IPS DF 6.9 (cell line): Measurements from ENCODE around the gene TLE3.
"Not testable (repeated sequence)": the region's sequence is repeated elsewhere in the genome, so short reads cannot be mapped to it uniquely, and the experiment has no call there.

Experiments used
- DNase-seq: peaks from one replicate; pipeline ENCODE4 v3.0.0-alpha.2; 2013; ENCODE audit warnings: low read depth, low spot score
- H3K27ac ChIP-seq: one replicate; pipeline ENCODE4 v1.5.1; 2013; ENCODE audit warnings: low read length, control low read depth
- H3K27me3 ChIP-seq: 2 replicates; pipeline ENCODE4 v1.6.1; 2013; ENCODE audit warnings: mild to moderate bottlenecking, low read length; ENCODE audit not compliant: control insufficient read depth, insufficient read depth
- H3K36me3 ChIP-seq: 2 replicates; pipeline ENCODE4 v1.6.1; 2013; ENCODE audit warnings: low read length; ENCODE audit not compliant: control insufficient read depth, insufficient read depth
- H3K4me1 ChIP-seq: 2 replicates; pipeline ENCODE4 v1.6.1; 2013; ENCODE audit warnings: low read length; ENCODE audit not compliant: control insufficient read depth, insufficient read depth
- H3K4me3 ChIP-seq: 2 replicates; pipeline ENCODE4 v1.5.1; 2013; ENCODE audit warnings: mild to moderate bottlenecking, low read length
- H3K9me3 ChIP-seq: 2 replicates; pipeline ENCODE4 v1.6.1; 2013; ENCODE audit warnings: low read length, inconsistent platforms; ENCODE audit not compliant: control insufficient read depth, insufficient read depth
- WGBS: extraction: QIAGEN DNeasy Blood & Tissue Kit; methylation state at CpG from one replicate; pipeline ENCODE4 v1.1.7; 2013; ENCODE audit warnings: mixed read lengths, missing lambda C conversion rate; ENCODE audit not compliant: insufficient read length, insufficient coverage; 5-methylcytosine and 5-hydroxymethylcytosine counted together

Gene TLE3

GRCh38 chr15:70140025-70140542 is 42.4 kb upstream of the TLE3 start:
- Histone ChIP-seq H3K4me3 (no peak overlapping the region), H3K4me1 (peaks cover 7% of the 10 kb centered on the region; the same call in 1 of the 2 replicates), H3K27ac (no peak overlapping the region), H3K9me3 (no peaks in the 10 kb centered on the region), H3K36me3 (no peaks in the 10 kb centered on the region), H3K27me3 (no peaks in the 10 kb centered on the region)
- no peak for DNase-seq
- no CpG with 5 or more reads among the region's 5 CpGs for WGBS

- peaks cover 7% of the 10 kb centered on the region; the same call in 1 of the 2 replicates for H3K4me1 ChIP-seq
- no peaks in the 10 kb centered on the region for H3K27me3 ChIP-seq
- no peak overlapping the region for H3K4me3 ChIP-seq
- H3K27ac ChIP-seq, result no peak overlapping the region
- H3K9me3 ChIP-seq, result no peaks in the 10 kb centered on the region
- WGBS, result no CpG with 5 or more reads among the region's 4 CpGs
- H3K36me3 ChIP-seq, result no peaks in the 10 kb centered on the region
- no peak for DNase-seq
Measured at GRCh38 chr15:70137967-70138366, 40.2 kb upstream of the TLE3 start.

GRCh38 chr15:70137021-70137420 is 39.3 kb upstream of the TLE3 start:
- not testable (repeated sequence) for H3K9me3 ChIP-seq, H3K27me3 ChIP-seq, H3K4me1 ChIP-seq, H3K36me3 ChIP-seq, H3K4me3 ChIP-seq, DNase-seq, H3K27ac ChIP-seq
- WGBS, result no CpG with 5 or more reads among the region's 1 CpG

GRCh38 chr15:70133781-70134421 is 36.2 kb upstream of the TLE3 start:
- Histone ChIP-seq H3K36me3 (no peaks in the 10 kb centered on the region), H3K27ac (no peak overlapping the region), H3K4me3 (no peak overlapping the region), H3K27me3 (no peaks in the 10 kb centered on the region), H3K9me3 (no peaks in the 10 kb centered on the region), H3K4me1 (0 out of 2 replicates have a peak, but pooled peaks cover 1% of the 10 kb centered on the region)
- no peak for DNase-seq
- WGBS, result no CpG with 5 or more reads among the region's 7 CpGs

- no peak overlapping the region for H3K27ac ChIP-seq
- H3K27me3 ChIP-seq, result no peaks in the 10 kb centered on the region
- DNase-seq, result no peak
- H3K4me1 ChIP-seq, result 0 out of 2 replicates have a peak, but pooled peaks cover 1% of the 10 kb centered on the region
- no CpG with 5 or more reads among the region's 6 CpGs for WGBS
- H3K9me3 ChIP-seq, result no peaks in the 10 kb centered on the region
- H3K4me3 ChIP-seq, result no peak overlapping the region
- no peaks in the 10 kb centered on the region for H3K36me3 ChIP-seq
Measured at GRCh38 chr15:70133296-70133695, 35.6 kb upstream of the TLE3 start.

- Histone ChIP-seq H3K4me1 (no peaks in the 10 kb centered on the region), H3K36me3 (no peaks in the 10 kb centered on the region), H3K27me3 (no peaks in the 10 kb centered on the region), H3K9me3 (no peaks in the 10 kb centered on the region), H3K4me3 (no peak overlapping the region), H3K27ac (no peak overlapping the region)
- WGBS, result no CpG with 5 or more reads among the region's 1 CpG
- no peak for DNase-seq
Measured at GRCh38 chr15:70132571-70132970, 34.9 kb upstream of the TLE3 start.

- no peaks in the 10 kb centered on the region for H3K27me3 ChIP-seq
- no CpG with 5 or more reads among the region's 4 CpGs for WGBS
- DNase-seq, result no peak
- no peaks in the 10 kb centered on the region for H3K9me3 ChIP-seq
- no peak overlapping the region for H3K27ac ChIP-seq
- no peaks in the 10 kb centered on the region for H3K4me1 ChIP-seq
- no peaks in the 10 kb centered on the region for H3K36me3 ChIP-seq
- no peak overlapping the region for H3K4me3 ChIP-seq
Measured at GRCh38 chr15:70132139-70132538, 34.4 kb upstream of the TLE3 start.

GRCh38 chr15:70128414-70129140 is 30.9 kb upstream of the TLE3 start:
- no peaks in the 10 kb centered on the region for H3K4me1 ChIP-seq
- DNase-seq, result no peak
- H3K9me3 ChIP-seq, result no peaks in the 10 kb centered on the region
- no CpG with 5 or more reads among the region's 4 CpGs for WGBS
- no peaks in the 10 kb centered on the region for H3K27me3 ChIP-seq
- H3K27ac ChIP-seq, result no peak overlapping the region
- no peaks in the 10 kb centered on the region for H3K36me3 ChIP-seq
- no peak overlapping the region for H3K4me3 ChIP-seq

GRCh38 chr15:70127770-70128413 is 30.2 kb upstream of the TLE3 start:
- no peaks in the 10 kb centered on the region for H3K36me3 ChIP-seq
- no peak overlapping the region for H3K4me3 ChIP-seq
- no peak for DNase-seq
- H3K27ac ChIP-seq, result no peak overlapping the region
- no peaks in the 10 kb centered on the region for H3K27me3 ChIP-seq
- H3K4me1 ChIP-seq, result no peaks in the 10 kb centered on the region
- no CpG with 5 or more reads among the region's 3 CpGs for WGBS
- no peaks in the 10 kb centered on the region for H3K9me3 ChIP-seq

DNA sequence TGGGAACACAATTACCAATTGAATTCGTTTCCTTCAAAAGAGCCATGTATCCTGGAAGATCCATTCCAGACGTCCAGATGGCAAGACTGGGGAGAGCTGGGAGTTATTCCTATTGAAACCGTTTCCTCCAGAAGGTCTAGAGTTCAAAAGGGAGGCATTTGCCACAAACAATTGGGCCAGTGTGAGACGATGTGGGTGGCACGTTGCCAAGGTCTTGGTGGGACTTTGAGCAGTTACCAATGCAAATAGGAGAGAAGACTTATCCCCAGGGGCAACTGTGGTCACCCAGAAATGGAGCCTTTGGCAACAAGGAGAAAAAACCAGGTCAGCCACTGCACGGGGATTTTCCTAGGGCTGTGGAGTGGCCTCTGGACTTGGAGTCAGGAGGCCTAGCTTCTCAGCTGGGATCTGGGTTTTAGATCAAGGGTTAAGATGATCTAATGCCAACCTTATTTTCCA is 29.6 kb upstream of the TLE3 start:
- Histone ChIP-seq H3K4me1 (no peaks in the 10 kb centered on the region), H3K27me3 (no peaks in the 10 kb centered on the region), H3K36me3 (no peaks in the 10 kb centered on the region), H3K27ac (no peak overlapping the region), H3K9me3 (no peaks in the 10 kb centered on the region), H3K4me3 (no peak overlapping the region)
- no CpG with 5 or more reads among the region's 6 CpGs for WGBS
- no peak for DNase-seq
